Left kidney (tissue), 2 donors: ENCODE measurements around the gene MAT2A. TPM values are rescaled to one million over a fixed set of nuclear protein-coding genes. Genes with fewer than 3 reads are reported as not detected.
"Not testable (repeated sequence)": the region's sequence is repeated elsewhere in the genome, so short reads cannot be mapped to it uniquely, and the experiment has no call there.

ENCODE experiments used
- DNase-seq: peaks from one replicate; pipeline ENCODE4 v3.0.0-alpha.2; 2013
- polyA plus RNA-seq: library from polyadenylated mRNA; unstranded; fragments of 120-200 nt; gene quantifications from one replicate; pipeline ENCODE4 v1.2.1, GENCODE V29; 2013; ENCODE audit not compliant: insufficient read length

The MAT2A gene
- polyA plus RNA-seq, 1 donor, result 467 TPM

DNA sequence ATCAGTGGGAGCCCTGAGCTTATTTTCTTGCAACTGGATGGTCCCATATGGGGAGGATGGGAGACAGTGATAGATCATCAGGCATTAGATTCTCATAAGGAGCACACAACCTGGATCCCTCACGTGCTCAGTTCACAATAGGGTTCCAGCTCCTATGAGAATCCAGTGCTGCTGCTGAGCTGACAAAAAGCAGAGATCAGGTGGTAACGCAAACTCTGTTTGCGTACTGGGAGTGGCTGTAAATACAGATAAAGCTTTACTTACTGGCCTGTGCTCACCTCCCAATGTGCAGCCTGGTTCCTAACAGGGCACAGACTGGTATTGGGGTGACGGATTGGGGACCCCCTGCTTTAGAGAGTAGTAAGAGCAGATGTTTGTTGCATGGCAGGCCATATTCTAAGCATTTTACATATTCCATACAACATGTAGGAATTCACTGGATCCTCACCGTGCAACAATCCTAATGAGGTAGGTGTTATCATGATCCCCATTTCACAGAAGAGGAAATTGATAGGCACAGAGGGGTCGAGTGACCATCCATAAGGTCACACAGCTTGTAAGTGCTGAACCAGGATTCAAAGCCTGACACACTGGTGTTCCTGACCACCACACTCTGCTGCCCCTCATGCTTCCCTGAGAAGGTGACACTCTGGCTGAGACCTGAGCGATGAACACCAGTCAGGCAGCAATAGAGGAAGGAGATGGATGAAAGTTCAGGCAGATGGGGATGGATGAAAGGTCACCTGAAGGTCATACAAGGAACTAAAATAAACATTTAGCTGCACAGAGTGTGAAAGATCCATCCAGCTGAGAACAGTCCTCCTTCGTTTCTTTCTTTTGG lies 15.7 kb upstream of the MAT2A start:
- no peak for DNase-seq

DNA sequence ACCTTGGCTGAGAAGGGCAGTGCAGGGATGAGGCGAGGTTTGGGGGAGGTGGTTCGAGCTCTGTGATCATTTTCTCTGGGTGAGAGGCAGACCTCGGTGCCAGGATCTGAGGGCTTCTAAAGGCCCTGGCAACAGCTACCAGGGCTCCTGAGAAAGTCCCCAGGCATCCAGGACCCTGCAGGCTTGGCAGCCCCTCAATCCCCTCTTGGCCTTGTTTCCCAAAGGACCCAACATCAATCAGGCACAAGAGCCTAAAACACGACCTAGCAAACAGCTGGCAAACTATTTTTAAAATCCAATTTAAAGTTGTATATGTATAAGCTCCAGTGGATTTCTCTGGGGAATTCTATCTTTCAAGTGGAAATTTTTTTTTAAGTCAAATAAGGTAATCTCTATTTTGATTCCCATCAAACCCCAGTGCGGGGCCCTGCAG lies 15.0 kb upstream of the MAT2A start:
- DNase-seq, result no peak

DNA sequence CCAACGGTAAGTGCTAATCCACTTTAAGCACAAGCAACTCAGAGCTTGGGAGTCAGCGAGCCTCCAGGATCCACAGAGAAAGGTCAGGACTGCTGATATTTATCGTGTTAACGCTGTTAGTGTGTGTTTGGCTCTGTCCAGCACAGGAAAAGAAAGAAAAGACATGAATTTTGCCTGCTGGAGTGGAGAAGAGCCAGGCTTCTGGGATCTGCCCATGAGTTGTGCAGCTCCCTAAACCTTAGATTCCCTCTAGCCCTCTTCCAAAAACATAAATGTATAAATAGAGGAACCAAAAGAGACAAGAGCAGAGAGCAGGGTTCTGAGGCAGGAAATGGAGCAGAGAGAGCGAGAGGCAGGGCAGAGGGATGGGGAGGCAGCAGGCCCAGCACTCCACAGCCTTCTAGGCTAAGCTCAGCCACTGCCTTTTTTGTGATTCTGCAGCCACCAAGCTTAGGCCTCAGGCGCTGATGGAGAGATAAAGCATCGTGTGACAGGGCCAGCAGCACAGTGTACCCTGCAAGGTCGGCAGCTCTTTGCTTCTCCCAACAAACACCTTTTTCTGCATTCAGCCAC lies 14.5 kb upstream of the MAT2A start:
- no peak for DNase-seq

DNA sequence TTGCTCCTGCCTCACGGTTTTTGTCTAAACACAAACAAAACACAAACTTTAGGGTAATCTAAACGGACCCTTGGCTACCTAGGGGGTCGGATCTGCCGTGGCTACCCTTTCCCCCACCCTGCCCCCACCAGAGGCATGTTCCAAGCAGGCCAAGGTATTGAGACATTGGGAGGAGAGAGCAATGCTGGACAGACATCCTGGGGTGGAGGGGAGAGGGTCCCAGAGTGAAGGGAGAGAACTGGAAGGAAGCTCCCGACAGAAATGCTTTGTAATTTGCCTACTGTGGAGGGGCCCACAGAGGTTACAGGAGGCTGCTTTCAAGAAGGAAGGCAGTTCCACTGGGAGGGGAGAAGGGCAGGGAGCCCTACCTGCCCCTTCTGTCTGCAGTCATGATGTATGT lies 13.9 kb upstream of the MAT2A start:
- no peak for DNase-seq

DNA sequence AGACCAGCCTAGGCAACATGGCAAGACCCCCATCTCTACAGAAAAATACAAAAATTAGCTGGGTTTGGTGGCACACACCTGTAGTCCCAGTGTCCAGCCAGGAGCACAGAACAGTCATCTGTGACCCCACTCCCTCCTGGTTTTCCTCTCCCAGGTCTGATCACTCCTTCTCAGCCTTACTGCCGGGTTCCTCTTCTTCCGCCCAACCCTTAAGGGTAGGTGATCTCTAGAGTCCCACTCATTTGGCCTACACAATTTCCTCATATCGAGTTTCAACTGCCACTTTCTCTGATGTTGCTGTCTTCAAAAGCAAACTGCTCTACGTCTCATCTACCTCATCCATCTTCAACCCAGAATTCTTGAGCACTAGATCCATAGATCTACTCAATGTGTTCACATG lies 13.4 kb upstream of the MAT2A start:
- DNase-seq, result no peak

DNA sequence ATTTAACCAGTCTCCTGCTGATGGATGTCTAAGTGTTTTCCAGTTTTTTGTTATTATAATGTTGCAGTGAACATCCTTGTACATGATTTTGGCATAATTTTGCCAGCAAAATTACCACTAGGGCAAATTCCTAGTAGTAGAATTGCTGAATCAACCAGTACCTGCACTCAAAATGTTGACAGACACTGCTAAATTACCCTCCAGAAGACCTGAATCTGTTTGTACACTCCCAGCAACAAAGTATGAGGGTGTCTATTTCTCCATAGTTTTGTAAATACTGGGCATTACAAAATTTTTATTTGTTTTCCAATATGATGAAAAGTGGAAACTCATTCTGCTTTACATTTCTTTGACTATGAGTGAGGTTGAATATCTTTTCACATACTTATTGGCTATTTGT lies 11.2 kb upstream of the MAT2A start:
- no peak for DNase-seq

DNA sequence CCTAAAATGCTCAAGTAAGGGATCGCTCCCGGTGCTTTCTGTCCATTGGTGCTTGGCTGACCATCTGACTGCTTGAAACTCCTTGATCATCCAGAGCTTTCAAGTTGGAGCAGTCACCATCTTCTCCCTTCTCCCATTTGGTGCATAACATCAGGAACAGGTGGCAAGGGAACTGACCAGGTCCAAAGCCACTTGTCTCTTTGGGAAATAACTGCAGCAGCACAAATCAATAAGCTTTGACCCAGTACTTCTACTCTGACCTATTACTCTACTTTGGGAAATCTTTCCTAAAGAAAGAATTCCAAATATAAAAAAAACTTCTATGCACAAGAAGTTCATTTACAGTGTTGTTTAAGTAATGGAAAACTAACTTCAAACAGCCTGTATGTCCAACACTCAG lies 10.6 kb upstream of the MAT2A start:
- DNase-seq, result no peak

DNA sequence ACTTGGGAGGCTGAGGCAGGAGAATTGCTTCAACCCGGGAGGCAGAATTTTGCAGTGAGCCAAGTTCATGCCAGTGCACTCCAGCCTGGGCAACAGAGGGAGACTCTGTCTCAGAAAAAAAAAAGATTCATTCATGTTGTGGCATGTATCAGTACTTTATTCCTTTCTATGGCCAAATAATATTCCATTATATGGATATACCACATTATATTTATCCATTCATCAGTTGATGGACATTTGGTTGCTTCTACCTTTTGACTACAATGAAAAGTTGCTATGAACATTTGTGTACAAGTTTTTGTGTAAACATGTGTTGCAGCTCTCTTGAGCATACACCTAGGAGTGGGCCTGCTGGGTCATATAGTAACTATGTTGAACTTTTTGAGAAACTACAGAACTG lies 9.2 kb upstream of the MAT2A start:
- no peak for DNase-seq

DNA sequence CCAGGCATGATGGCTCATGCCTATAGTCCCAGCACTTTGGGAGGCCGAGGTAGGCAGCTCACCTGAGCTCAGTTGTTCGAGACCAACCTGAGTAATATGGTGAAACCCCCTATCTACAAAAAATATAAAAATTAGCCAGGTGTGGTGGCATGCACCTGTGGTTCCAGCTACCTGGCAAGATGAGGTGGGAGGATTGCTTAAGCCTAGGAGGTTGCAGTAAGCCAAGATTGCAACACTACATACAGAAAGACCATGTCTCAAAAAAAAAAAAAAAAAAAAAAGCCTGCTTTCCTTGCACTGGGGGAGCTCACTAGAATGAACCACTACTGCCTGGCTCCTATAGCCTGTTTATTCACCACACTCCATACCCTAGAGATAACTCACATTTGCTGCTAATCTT lies 7.4 kb upstream of the MAT2A start:
- DNase-seq, result no peak

DNA sequence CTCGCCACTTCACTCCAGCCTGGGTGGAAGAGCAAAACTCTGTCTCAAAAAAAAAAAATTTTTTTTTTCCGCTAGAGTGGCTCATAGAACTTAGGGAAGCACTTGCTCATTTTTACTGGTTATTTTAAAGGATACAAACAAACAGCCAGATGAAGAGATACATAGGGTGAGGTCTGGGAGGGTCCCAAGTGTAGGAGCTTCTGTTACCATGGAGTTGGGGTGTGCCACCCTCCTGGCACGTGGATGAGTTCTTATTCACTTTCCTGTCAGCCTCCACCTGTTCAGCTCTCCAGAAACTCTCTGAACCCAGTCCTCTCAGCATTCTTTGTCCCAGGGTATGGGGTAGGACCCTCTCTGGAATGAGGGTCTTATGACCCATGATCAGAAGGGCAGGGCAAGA lies 4.9 kb upstream of the MAT2A start:
- DNase-seq, result no peak

DNA sequence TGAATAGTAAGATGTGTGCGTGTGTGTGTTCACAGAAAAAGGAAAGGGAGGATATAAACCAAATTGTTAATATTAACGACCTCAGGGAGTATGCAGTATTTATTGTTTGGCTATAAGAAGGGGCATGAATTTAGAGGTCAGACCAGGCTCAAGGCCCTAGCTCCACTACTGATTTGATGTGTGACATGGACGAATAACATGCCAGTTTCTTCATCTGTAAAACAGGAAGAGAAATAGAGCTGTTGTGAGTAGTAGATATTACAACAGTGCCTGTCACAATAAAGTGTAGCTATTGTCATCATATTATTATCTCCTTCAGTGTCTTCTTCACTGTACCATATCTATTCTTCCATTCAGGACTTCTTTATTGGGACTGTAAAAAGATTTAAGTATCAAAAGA lies 4.1 kb upstream of the MAT2A start:
- DNase-seq, result no peak

DNA sequence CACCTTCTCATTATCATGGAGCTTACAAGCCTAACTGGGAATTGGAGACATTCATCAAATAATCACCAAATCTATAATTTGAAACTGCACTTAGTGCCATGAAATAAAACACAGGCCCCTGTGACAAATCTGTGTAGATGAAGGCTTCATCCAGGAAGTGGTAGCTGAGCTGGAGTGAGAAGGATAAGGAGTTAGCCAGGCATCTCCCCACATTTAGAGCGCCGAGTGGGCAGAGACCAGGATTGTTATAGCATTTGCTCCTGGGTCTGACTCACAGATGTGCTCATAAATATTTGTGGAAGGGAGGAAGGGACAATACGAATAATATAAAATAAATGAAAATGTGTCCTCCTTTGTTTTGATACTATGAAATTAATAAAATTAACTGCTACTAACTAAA lies 2.5 kb upstream of the MAT2A start:
- DNase-seq, result no peak

DNA sequence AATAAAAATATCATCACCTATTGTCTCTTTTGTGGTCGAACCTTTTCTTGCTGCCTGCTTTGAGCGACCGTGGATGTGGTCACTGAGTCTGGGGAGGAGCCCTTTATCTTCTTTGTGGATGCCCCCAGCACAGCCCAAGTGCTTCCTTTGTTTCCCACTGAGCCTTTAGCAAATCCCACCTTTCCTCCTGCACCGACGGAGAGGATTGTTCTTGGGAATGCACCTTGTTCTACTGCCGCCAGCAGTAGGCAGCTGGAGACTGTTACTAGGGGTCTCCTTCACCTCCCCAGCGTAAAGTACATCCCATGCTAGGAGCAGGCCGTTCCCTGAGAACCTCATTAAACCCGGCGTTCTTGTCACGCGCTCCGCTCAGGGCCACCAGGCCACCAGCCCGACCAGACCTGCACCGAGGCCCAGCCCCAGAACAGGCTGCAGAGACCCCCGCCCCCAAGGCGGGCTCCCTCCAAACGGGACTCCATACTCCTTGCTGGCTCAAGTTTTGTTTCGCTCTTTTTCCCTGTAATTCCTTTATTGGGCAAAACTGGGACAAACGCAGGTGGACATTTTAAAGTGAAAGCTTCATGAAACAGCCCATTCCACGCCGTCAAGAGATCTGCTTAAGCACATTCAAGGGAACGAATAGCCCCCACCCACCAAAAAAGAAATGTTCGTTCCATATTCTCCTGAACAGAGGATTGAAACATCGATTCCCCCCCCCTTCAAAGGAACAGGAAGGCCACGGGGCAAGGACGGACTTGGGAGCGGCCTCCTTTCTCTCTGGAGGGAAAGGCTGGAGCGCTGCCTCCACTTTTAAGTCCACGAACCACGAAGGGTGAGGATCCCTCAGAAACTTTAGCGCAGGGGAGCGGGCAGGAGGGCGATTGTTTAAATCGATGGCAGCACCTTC lies 1.1 kb upstream of the MAT2A start:
- DNase-seq, result peak; percentile 68

DNA sequence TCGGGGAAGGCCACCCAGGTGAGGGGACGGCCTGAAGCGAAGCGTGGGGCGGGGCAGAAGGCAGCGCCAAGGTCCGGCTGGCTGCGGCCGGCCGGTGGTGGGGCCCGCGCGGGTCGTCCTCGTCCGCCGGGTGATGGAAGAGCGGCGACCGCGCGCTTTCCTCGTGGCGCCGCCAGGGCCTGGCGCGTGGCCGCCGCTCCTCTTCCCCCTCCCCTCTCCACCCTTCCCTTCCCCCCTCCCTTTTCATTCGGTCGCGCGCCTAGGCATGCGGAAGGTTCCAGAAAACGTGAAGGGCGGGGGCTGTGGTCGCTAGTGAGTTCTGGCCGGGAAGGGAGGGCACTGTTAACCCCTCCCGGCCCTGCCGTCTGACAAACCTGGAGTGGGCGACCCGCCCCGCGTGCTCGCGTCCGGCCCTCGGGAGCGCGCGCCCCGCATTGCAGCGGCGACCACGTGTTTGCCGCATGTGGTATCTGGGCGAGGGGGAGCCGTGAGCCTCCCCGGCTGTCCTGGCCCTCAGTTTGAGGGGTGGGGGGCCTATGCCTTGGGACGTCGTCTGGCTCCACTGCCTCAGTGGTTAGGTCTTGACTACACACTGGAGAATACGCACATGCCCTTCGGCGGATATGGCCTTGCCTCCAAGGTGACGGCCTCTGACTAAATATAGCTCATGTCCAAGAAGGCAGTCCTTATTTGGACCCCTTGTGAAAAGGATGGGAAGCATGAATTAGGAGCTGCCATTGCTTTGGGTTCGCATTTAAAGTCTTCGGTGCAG lies 579 bp downstream of the MAT2A start:
- peak; percentile 71 for DNase-seq

DNA sequence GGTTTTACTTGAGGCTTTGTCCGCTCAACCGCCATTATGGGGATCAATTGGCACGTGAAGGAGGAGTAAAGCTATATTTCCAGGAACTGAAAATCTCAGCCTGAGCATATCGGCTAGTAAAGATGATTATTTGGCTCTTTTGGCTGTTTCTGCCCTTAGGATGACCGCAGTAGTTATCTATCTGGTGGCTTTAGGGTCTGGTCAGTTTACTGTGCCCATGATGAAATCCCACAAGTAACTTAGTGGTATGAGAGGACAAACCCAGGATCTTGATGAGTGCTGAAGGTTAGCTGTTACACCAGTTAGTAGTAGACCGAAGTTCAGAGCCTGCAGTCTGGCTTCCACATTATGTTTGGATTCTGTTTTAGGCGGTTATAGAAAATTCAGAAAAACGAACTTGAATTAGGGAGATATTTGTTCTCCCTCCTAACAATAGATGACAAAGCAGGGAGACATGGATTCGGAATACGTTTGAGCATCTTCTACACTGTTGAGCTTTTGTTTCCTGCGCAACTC lies 1.2 kb downstream of the MAT2A start:
- DNase-seq, result no peak

DNA sequence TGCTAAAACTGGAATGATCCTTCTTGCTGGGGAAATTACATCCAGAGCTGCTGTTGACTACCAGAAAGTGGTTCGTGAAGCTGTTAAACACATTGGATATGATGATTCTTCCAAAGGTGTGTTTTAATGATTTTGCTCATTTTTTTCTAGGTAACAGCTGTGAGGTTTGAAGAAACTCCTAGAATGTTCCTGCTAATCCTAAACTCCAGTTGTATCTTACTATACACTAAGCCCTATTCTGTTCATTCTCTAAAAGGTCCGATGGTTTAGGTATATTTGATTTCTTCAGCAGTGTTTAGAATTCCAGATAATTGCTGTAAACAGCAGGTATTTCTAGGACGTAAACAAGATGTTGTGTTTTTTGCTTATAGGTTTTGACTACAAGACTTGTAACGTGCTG lies 2.3 kb downstream of the MAT2A start:
- DNase-seq, result no peak

DNA sequence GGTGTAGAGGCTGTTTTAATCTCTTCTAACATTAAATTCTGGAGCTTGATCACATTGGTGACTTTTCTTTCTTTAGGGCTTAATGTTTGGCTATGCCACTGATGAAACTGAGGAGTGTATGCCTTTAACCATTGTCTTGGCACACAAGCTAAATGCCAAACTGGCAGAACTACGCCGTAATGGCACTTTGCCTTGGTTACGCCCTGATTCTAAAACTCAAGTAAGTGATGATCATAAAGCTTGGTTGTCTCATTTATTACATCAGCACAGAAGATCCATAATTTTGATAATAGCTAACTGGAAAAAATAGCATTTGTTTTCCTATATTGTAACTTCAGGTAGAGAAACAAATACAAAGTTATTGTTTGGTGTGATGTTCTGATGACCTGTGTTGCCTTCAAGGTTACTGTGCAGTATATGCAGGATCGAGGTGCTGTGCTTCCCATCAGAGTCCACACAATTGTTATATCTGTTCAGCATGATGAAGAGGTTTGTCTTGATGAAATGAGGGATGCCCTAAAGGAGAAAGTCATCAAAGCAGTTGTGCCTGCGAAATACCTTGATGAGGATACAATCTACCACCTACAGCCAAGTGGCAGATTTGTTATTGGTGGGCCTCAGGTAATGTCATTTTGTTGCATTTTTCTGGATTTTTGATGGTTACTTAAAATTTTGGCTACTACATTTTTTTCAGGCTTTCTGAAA lies 2.9 kb downstream of the MAT2A start:
- no peak for DNase-seq

DNA sequence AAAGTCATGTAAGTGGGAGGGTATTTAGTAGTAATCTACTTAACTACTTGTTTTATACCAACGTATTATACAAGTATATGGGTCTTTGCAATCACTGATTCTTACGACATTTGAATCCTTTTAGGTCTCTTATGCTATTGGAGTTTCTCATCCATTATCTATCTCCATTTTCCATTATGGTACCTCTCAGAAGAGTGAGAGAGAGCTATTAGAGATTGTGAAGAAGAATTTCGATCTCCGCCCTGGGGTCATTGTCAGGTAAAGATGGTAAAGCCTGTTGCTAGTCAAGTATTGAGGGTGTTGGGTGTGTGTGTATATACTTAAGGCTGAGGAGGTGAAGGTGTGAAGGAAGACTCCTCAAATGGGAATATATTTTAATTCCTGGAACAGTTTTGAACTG lies 3.8 kb downstream of the MAT2A start:
- DNase-seq, result no peak

DNA sequence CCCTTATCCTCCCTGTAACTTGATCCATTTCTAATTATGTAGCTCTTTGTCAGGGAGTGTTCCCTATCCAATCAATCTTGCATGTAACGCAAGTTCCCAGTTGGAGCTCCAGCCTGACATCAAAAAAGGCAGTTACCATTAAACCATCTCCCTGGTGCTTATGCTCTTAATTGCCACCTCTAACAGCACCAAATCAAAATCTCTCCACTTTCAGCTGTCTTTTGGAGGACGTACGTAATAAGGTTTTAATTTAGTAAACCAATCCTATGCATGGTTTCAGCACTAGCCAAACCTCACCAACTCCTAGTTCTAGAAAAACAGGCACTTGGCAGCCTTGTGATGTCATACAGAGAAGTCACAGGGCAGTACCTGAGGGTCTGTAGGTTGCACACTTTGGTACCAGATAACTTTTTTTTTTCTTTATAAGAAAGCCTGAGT lies 5.3 kb downstream of the MAT2A start:
- DNase-seq, result not testable (repeated sequence)

DNA sequence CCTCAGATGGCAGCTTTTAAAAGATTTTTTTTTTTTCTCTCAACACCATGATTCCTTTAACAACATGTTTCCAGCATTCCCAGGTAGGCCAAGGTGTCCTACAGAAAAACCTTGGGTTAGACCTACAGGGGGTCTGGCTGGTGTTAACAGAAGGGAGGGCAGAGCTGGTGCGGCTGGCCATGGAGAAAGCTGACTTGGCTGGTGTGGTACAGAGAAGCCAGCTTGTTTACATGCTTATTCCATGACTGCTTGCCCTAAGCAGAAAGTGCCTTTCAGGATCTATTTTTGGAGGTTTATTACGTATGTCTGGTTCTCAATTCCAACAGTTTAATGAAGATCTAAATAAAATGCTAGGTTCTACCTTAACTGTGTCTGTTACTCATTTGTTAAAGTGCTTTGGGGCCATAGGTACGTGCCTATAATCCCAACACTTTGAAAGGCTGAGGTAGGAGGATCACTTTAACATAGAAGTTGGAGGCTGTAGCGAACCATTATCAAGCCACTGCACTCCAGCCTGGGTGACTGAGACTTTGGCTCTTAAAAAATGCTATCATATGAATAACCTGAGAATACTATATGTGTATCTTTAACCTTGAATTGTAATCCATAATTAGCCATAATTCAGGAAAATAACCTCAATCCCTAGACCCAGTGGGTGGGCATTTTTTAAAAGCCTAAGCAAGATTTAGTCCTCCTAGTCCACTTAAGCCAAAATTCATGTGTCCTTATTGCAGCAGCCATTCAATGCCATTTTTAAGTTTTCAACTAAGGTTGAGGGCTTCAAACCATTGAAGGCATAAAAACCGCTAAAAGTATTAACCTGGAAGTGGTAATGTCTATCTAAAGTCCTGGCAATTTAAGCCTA lies 6.2 kb downstream of the MAT2A start:
- not testable (repeated sequence) for DNase-seq
